KG1 (cell line): Measurements from ENCODE around the gene SVEP1.

Source experiments
- DNase-seq: peaks from one replicate; lab custom pipeline; 2025; lab: John Stamatoyannopoulos, UW

SVEP1 gene

DNA sequence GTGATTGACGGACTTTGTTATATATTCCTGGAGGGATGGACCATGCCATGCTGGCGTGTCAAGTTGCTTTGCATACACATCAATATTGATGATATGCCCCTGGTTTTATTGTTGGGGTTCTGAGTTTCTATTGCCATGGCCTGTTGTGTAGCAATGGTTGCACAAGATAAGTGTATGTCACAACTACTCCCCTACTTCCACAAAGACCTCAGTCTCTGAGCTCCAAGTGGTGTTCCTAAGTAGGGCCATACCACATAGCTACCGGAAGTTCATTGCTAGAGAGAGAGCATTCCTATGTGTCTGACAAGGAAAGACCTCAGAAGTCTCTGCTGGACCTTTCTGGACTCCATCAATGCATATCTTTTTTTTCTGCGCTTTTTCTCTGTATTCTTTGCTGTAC lies 261.6 kb downstream of the SVEP1 start:
- no peak for DNase-seq

DNA sequence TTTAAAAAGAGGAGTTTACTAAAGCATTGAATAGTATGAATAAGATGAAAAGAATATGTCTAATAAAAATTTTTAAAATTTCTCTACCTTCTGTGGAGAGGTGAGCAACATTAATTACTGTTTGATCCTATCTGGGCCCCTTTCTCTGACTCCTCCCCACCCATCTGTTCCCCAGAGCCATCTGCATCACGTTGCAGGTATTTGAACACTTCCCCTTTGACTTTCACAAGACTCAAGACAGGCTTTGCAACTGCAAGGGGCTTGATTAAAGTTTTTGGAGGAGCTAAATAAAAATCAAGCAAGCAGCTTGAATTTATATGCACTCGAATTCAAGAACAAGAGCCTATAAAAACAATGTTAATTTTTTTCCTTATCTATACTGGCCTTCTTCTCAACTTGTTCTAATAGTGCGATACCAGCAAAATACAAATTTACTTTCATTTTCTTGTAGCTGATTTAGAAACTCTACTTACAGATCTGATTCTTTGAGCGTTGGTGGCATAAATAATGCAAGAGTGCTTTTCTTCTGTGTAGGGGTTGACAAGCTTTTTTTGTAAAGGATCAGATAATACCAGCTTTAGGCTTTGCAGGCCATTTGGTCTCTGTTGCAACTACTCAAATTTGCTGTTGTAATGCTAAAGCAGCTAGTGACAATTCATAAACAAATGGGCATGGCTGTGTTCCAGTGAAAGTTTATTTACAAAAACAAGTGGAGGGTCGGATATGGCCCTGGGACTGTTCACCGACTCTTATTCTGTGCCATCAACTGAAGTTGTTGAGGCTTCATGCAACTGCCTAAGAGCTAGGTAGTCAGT lies 263.1 kb downstream of the SVEP1 start:
- DNase-seq = no peak
